SU-DHL-6 (cell line): Measurements from ENCODE around the gene TVP23A.

ENCODE experiments used
- H2AFZ ChIP-seq: fragments of 200-600 bp; sonication (generic); 2 replicates; pipeline ENCODE4 v1.6.1; 2014; ENCODE audit warnings: low read depth, mild to moderate bottlenecking, moderate library complexity, mixed read lengths, antibody characterized with exemption, low read length; ENCODE audit not compliant: severe bottlenecking
- H3F3A ChIP-seq: fragments of 200-600 bp; shearing (Covaris generic); 2 replicates; pipeline ENCODE4 v1.6.0; 2016; ENCODE audit warnings: antibody characterized with exemption, mild to moderate bottlenecking; ENCODE audit not compliant: insufficient read depth
- H3K27ac ChIP-seq: fragments of 200-600 bp; sonication (generic); 2 replicates; pipeline ENCODE4 v1.5.1; 2016; ENCODE audit warnings: low read depth, mild to moderate bottlenecking, low read length, moderate library complexity, mixed read lengths
- H3K27me3 ChIP-seq: fragments of 200-600 bp; sonication (generic), shearing (Covaris generic); 2 replicates; pipeline ENCODE4 v1.6.0; 2014; ENCODE audit warnings: mild to moderate bottlenecking, low read length
- H3K36me3 ChIP-seq: fragments of 200-600 bp; sonication (generic); 2 replicates; pipeline ENCODE4 v1.6.1; 2014; ENCODE audit warnings: mild to moderate bottlenecking, low read length, mixed read lengths
- H3K4me2 ChIP-seq: fragments of 300-600, 200-600 bp; shearing (Covaris generic), sonication (generic); 2 replicates; pipeline ENCODE4 v1.6.0; 2014; ENCODE audit warnings: low read length, low read depth, mild to moderate bottlenecking; ENCODE audit not compliant: poor library complexity, severe bottlenecking
- H3K4me3 ChIP-seq: fragments of 200-600 bp; sonication (generic); 2 replicates; pipeline ENCODE4 v1.5.1; 2014; ENCODE audit warnings: antibody characterized with exemption, low read length, mild to moderate bottlenecking, mixed read lengths; ENCODE audit not compliant: insufficient read depth, poor library complexity, severe bottlenecking
- H3K79me2 ChIP-seq: fragments of 200-600 bp; sonication (generic); 2 replicates; pipeline ENCODE4 v1.6.1; 2014; ENCODE audit warnings: mild to moderate bottlenecking, low read length, moderate library complexity; ENCODE audit not compliant: insufficient read depth
- H3K9ac ChIP-seq: fragments of 200-600 bp; sonication (generic); 2 replicates; pipeline ENCODE4 v1.7.0; 2014; ENCODE audit warnings: mild to moderate bottlenecking, low read length
- H3K9me2 ChIP-seq: fragments of 200-600 bp; sonication (generic); replicated peaks from 2 replicates; pipeline ENCODE4 v1.6.1; 2014; ENCODE audit warnings: low read length; ENCODE audit not compliant: insufficient read depth
- H3K9me3 ChIP-seq: fragments of 200-600 bp; sonication (generic); 2 replicates; pipeline ENCODE4 v1.6.1; 2014; ENCODE audit warnings: low read length, mixed read lengths; ENCODE audit not compliant: insufficient read depth
- H4K20me1 ChIP-seq: fragments of 200-600 bp; sonication (generic); 2 replicates; pipeline ENCODE4 v1.6.1; 2014; ENCODE audit warnings: low read depth, mild to moderate bottlenecking, antibody characterized with exemption, low read length, moderate library complexity, mixed read lengths
- EZH2phosphoT487 ChIP-seq: fragments of 200-600 bp; sonication (generic), shearing (Covaris generic); conservative IDR thresholded peaks from 2 replicates; pipeline ENCODE4 v1.6.1; 2018; ENCODE audit warnings: mild to moderate bottlenecking, antibody characterized with exemption, low read length, moderate library complexity, mixed read lengths
- TF ChIP-seq, protein P1 (sequence below): fragments of 200-600 bp; sonication (generic); IDR thresholded peaks from one replicate; pipeline ENCODE4 v1.5.1; 2017; ENCODE audit warnings: antibody characterized with exemption, mild to moderate bottlenecking, low read length, moderate library complexity; ENCODE audit not compliant: insufficient read depth, poor library complexity, severe bottlenecking

Gene TVP23A

DNA sequence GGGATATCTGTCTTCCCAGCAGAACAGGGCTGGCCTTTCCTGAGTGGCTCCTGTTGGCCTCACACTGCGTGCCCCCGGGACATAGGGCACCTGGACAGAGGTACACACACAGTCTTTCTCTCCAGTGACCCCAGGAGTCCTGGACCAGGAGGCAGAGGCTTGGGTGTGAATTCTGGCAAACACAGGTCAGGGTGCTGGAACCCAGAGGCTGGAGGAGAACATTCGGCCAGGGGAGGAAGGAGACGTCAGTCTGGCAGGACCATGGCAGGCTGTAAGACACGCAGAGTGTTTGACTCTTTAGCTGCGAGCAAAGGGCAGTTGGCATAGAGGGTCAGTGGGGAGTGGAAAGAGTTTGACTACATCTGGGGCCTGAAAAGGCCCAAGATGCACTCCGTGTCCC is 4.1 kb upstream of the TVP23A start:
- H3K79me2 ChIP-seq: no peaks in the 10 kb centered on the region
- no peaks in the 10 kb centered on the region for H3K9me3 ChIP-seq
- no peak overlapping the region for H2AFZ ChIP-seq
- H3K9me2 ChIP-seq: no peaks in the 10 kb centered on the region
- no peaks in the 10 kb centered on the region for H3F3A ChIP-seq
- no peaks in the 10 kb centered on the region for H3K27me3 ChIP-seq
- H4K20me1 ChIP-seq: no peaks in the 10 kb centered on the region
- no peaks in the 10 kb centered on the region for H3K36me3 ChIP-seq
- no peak overlapping the region for H3K27ac ChIP-seq
- no peak for TF ChIP-seq EZH2phosphoT487
- TF ChIP-seq, protein P1, sequence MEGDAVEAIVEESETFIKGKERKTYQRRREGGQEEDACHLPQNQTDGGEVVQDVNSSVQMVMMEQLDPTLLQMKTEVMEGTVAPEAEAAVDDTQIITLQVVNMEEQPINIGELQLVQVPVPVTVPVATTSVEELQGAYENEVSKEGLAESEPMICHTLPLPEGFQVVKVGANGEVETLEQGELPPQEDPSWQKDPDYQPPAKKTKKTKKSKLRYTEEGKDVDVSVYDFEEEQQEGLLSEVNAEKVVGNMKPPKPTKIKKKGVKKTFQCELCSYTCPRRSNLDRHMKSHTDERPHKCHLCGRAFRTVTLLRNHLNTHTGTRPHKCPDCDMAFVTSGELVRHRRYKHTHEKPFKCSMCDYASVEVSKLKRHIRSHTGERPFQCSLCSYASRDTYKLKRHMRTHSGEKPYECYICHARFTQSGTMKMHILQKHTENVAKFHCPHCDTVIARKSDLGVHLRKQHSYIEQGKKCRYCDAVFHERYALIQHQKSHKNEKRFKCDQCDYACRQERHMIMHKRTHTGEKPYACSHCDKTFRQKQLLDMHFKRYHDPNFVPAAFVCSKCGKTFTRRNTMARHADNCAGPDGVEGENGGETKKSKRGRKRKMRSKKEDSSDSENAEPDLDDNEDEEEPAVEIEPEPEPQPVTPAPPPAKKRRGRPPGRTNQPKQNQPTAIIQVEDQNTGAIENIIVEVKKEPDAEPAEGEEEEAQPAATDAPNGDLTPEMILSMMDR: no peak
- H3K4me3 ChIP-seq: no peak overlapping the region
- H3K4me2 ChIP-seq: no peak overlapping the region
- no peak overlapping the region for H3K9ac ChIP-seq

DNA sequence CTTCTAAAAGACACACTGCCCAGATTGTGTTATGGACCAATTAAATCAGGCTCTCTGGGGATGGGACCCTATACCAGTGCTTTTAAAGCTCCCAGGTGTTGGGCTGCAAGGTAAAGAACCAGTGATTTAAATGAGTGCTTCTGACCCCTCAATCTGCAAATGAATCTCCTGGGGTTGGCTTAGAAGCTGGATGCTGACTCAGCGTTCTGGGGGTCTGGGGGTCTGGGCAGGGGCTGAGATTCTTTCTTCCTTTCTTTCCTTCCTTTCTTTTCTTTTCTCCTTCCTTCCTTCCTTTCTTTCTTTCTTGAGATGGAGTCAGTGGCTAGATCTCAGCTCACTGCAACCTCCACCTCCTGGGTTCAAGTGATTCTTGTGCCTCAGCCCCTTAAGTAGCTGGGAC is 2.0 kb upstream of the TVP23A start:
- no peak for TF ChIP-seq EZH2phosphoT487
- TF ChIP-seq, protein P1: no peak
- Histone ChIP-seq H2AFZ (no peak overlapping the region), H3K36me3 (no peaks in the 10 kb centered on the region), H3K79me2 (no peaks in the 10 kb centered on the region), H3K4me2 (no peak overlapping the region), H3K9me2 (no peaks in the 10 kb centered on the region), H4K20me1 (no peaks in the 10 kb centered on the region), H3F3A (no peaks in the 10 kb centered on the region), H3K9me3 (no peaks in the 10 kb centered on the region), H3K27ac (no peak overlapping the region), H3K4me3 (no peak overlapping the region), H3K9ac (no peak overlapping the region), H3K27me3 (no peaks in the 10 kb centered on the region)

DNA sequence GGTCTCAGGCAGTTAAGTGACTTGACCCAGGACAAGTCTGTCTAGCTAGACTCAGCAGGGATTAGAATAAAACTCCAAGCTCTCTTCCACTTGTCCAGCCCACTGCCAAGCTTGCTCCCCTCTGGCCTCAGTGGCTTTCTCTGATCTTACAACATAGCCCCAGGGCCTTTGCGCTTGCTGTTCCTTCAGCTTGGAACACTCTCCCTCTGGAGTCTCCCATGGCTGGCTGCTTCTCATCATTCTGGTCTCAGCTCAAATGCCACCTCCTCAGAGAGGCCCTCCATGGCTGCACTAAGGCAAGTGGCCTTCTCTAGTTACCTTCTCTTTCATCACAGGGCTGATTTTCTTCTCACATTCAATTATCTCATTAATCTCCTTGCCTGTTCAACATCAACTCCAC is 1.1 kb downstream of the TVP23A start:
- H3K4me3 ChIP-seq: no peak overlapping the region

More for the DNA sequence above, 1.1 kb downstream of the TVP23A start:
- no peaks in the 10 kb centered on the region for H3K79me2 ChIP-seq
- H3K9me2 ChIP-seq: no peaks in the 10 kb centered on the region
- no peaks in the 10 kb centered on the region for H3K9me3 ChIP-seq
- H3K36me3 ChIP-seq: no peaks in the 10 kb centered on the region
- H3K27ac ChIP-seq: no peak overlapping the region
- TF ChIP-seq, protein P1: no peak
- TF ChIP-seq EZH2phosphoT487: no peak
- no peaks in the 10 kb centered on the region for H3F3A ChIP-seq
- no peaks in the 10 kb centered on the region for H3K27me3 ChIP-seq
- no peak overlapping the region for H3K9ac ChIP-seq
- no peaks in the 10 kb centered on the region for H4K20me1 ChIP-seq
- no peak overlapping the region for H2AFZ ChIP-seq
- no peak overlapping the region for H3K4me2 ChIP-seq
